ENCODE data around the gene SUSD1.

The SUSD1 gene

GRCh38 chr9:112025850-112026249 is 149.2 kb downstream of the SUSD1 start:
- no peaks in the 10 kb centered on the region for H3K36me3 ChIP-seq (ENCODE audit: control insufficient read depth, insufficient read depth, low read length)
- H3K4me1 ChIP-seq (ENCODE audit: control insufficient read depth, insufficient read depth, low read length) = peaks cover 25% of the 10 kb centered on the region
- H3K9me3 ChIP-seq (ENCODE audit: control insufficient read depth, low read length) = no peaks in the 10 kb centered on the region
- no peak overlapping the region for H3K9ac ChIP-seq (ENCODE audit: low read length)
- H3K4me3 ChIP-seq (ENCODE audit: low read length) = no peak overlapping the region
- no peaks in the 10 kb centered on the region for H3K27me3 ChIP-seq (ENCODE audit: control insufficient read depth, insufficient read depth, low read length)

DNA sequence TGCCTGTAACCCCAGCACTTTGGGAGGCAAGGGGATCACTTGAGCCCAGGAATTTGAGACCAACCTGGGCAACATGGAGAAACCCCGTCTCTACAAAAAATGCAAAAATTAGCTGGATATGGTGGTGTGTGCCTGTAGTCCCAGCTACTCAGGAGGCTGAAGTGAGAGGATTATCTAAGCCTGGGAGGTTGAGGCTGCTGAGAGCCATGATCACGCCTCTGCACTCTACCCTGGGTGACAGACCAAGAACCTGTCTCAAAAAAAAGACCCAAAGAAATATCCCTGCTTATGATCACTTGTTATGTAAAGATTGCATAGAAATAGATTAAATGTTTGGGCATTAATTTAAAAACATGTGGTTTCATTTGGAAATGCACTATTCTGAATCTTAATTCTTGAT is 153.4 kb downstream of the SUSD1 start:
- H3K9ac ChIP-seq (ENCODE audit: low read length) = no peak overlapping the region
- no peaks in the 10 kb centered on the region for H3K9me3 ChIP-seq (ENCODE audit: control insufficient read depth, low read length)

DNA sequence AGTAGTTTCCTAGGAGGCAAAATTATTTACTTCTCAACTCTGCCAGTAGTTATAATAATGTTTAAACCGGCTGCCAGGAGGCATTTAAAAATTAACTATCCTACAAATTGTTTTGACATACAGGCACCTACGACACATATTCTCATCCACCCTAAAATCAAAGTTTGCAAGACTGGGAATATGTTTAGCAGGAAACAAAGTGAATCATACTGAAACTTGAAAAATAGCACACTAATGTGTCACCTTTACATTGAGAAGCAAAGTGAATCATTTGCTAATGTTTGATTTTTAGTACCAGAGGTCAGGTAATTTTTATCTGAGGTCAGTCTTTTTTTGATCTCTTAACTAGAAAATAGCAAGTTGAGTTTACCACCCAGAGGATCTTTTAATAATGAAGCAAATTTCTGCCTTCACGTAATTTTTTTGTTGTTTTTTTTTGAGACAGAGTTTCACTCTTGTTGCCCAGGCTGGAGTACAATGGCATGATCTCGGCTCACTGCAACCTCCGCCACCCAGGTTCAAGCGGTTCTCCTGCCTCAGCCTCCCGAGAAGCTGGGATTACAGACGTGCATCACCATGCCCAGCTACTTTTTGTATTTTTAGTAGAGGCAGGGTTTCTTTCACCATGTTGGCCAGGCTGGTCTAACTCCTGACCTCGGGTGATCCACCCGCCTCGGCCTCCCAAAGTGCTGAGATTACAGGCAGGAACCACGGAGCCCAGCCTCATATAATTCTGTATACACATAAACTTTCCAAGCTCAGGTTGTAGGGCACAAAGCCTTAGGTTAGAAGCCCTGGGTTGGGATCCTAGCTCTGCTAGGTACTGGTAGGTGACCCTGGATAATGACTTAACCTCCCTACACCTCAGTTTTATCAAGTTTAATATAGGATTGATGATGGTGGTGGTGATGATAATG is 154.2 kb downstream of the SUSD1 start:
- no peak overlapping the region for H3K9ac ChIP-seq (ENCODE audit: low read length)
- H3K4me3 ChIP-seq (ENCODE audit: low read length) = no peak overlapping the region

More for the DNA sequence above, 153.4 kb downstream of the SUSD1 start:
- Histone ChIP-seq H3K4me1 (ENCODE audit: control insufficient read depth, insufficient read depth, low read length) (peaks cover 15% of the 10 kb centered on the region), H3K4me3 (ENCODE audit: low read length) (no peak overlapping the region), H3K27me3 (ENCODE audit: control insufficient read depth, insufficient read depth, low read length) (no peaks in the 10 kb centered on the region), H3K36me3 (ENCODE audit: control insufficient read depth, insufficient read depth, low read length) (no peaks in the 10 kb centered on the region)

GRCh38 chr9:112017878-112018277 is 157.2 kb downstream of the SUSD1 start:
- H3K9me3 ChIP-seq (ENCODE audit: control insufficient read depth, low read length) = no peaks in the 10 kb centered on the region

More for the DNA sequence above, 154.2 kb downstream of the SUSD1 start:
- Histone ChIP-seq H3K4me1 (ENCODE audit: control insufficient read depth, insufficient read depth, low read length) (peaks cover 15% of the 10 kb centered on the region), H3K36me3 (ENCODE audit: control insufficient read depth, insufficient read depth, low read length) (no peaks in the 10 kb centered on the region), H3K27me3 (ENCODE audit: control insufficient read depth, insufficient read depth, low read length) (no peaks in the 10 kb centered on the region), H3K9me3 (ENCODE audit: control insufficient read depth, low read length) (no peaks in the 10 kb centered on the region)

DNA sequence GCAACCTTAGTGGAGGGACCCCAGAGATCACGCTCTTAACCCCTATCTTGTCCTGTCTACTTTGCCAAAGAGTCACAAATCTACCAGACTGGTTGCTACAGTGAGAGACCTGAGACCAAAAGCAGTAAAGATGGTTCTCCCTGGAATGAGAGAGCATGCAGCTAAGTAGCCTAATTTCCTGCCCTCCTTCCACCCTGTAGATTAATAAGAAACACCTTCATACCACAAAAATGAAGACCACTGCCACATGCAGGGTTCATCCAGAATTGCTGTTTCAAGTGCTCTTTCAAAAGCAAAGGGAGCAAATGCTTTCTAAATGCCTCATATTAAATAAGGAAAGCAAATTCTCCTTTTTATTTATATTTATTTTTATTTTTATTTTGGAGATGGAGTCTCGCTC is 159.4 kb downstream of the SUSD1 start:
- Histone ChIP-seq H3K36me3 (ENCODE audit: control insufficient read depth, insufficient read depth, low read length) (no peaks in the 10 kb centered on the region), H3K9ac (ENCODE audit: low read length) (no peak overlapping the region), H3K27me3 (ENCODE audit: control insufficient read depth, insufficient read depth, low read length) (no peaks in the 10 kb centered on the region), H3K4me1 (ENCODE audit: control insufficient read depth, insufficient read depth, low read length) (peaks cover 25% of the 10 kb centered on the region), H3K4me3 (ENCODE audit: low read length) (no peak overlapping the region), H3K9me3 (ENCODE audit: control insufficient read depth, low read length) (no peaks in the 10 kb centered on the region)

More at GRCh38 chr9:112017878-112018277, 157.2 kb downstream of the SUSD1 start:
- H3K27me3 ChIP-seq (ENCODE audit: control insufficient read depth, insufficient read depth, low read length) = no peaks in the 10 kb centered on the region
- H3K4me3 ChIP-seq (ENCODE audit: low read length) = no peak overlapping the region
- no peak overlapping the region for H3K9ac ChIP-seq (ENCODE audit: low read length)
- H3K4me1 ChIP-seq (ENCODE audit: control insufficient read depth, insufficient read depth, low read length) = peaks cover 19% of the 10 kb centered on the region
- no peaks in the 10 kb centered on the region for H3K36me3 ChIP-seq (ENCODE audit: control insufficient read depth, insufficient read depth, low read length)

- Histone ChIP-seq H3K4me3 (ENCODE audit: low read length) (no peak overlapping the region), H3K9ac (ENCODE audit: low read length) (no peak overlapping the region), H3K27me3 (ENCODE audit: control insufficient read depth, insufficient read depth, low read length) (no peaks in the 10 kb centered on the region), H3K36me3 (ENCODE audit: control insufficient read depth, insufficient read depth, low read length) (no peaks in the 10 kb centered on the region), H3K9me3 (ENCODE audit: control insufficient read depth, low read length) (no peaks in the 10 kb centered on the region), H3K4me1 (ENCODE audit: control insufficient read depth, insufficient read depth, low read length) (peaks cover 30% of the 10 kb centered on the region)
Observed at GRCh38 chr9:112015149-112015548, 159.9 kb downstream of the SUSD1 start.

GRCh38 chr9:112013266-112013665 is 161.8 kb downstream of the SUSD1 start:
- Histone ChIP-seq H3K4me1 (ENCODE audit: control insufficient read depth, insufficient read depth, low read length) (peaks cover 30% of the 10 kb centered on the region), H3K9ac (ENCODE audit: low read length) (no peak overlapping the region), H3K9me3 (ENCODE audit: control insufficient read depth, low read length) (no peaks in the 10 kb centered on the region), H3K36me3 (ENCODE audit: control insufficient read depth, insufficient read depth, low read length) (no peaks in the 10 kb centered on the region), H3K27me3 (ENCODE audit: control insufficient read depth, insufficient read depth, low read length) (no peaks in the 10 kb centered on the region), H3K4me3 (ENCODE audit: low read length) (no peak overlapping the region)

- no peaks in the 10 kb centered on the region for H3K36me3 ChIP-seq (ENCODE audit: control insufficient read depth, insufficient read depth, low read length)
- peak overlapping the region; percentile 48 for H3K9ac ChIP-seq (ENCODE audit: low read length)
- no peaks in the 10 kb centered on the region for H3K9me3 ChIP-seq (ENCODE audit: control insufficient read depth, low read length)
- peaks cover 30% of the 10 kb centered on the region for H3K4me1 ChIP-seq (ENCODE audit: control insufficient read depth, insufficient read depth, low read length)
- no peaks in the 10 kb centered on the region for H3K27me3 ChIP-seq (ENCODE audit: control insufficient read depth, insufficient read depth, low read length)
- no peak overlapping the region for H3K4me3 ChIP-seq (ENCODE audit: low read length)
Observed at GRCh38 chr9:112012026-112012902, 162.8 kb downstream of the SUSD1 start.

- Histone ChIP-seq H3K36me3 (ENCODE audit: control insufficient read depth, insufficient read depth, low read length) (no peaks in the 10 kb centered on the region), H3K4me1 (ENCODE audit: control insufficient read depth, insufficient read depth, low read length) (peaks cover 30% of the 10 kb centered on the region), H3K9me3 (ENCODE audit: control insufficient read depth, low read length) (no peaks in the 10 kb centered on the region), H3K4me3 (ENCODE audit: low read length) (no peak overlapping the region), H3K9ac (ENCODE audit: low read length) (no peak overlapping the region), H3K27me3 (ENCODE audit: control insufficient read depth, insufficient read depth, low read length) (no peaks in the 10 kb centered on the region)
Observed at GRCh38 chr9:112011051-112011620, 164.0 kb downstream of the SUSD1 start.

DNA sequence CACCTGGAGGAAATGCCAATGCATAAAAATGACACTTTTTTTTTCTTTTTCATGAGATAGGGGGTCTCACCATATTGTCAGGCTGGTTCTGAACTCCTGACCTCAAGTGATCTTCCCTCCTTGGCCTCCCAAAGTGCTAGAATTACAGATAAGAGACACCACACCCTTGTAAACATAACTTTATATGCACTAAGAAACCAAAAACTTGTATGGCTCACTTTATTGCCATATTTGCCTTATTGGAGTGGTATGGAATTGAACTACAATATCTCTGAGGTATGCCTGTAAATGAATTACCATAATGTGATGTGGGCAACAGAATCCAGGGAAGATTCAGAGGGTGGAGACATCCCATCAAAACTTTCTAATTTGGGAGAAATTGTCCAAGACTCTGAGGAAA is 164.6 kb downstream of the SUSD1 start:
- Histone ChIP-seq H3K4me3 (ENCODE audit: low read length) (no peak overlapping the region), H3K4me1 (ENCODE audit: control insufficient read depth, insufficient read depth, low read length) (peaks cover 30% of the 10 kb centered on the region), H3K9ac (ENCODE audit: low read length) (no peak overlapping the region), H3K27me3 (ENCODE audit: control insufficient read depth, insufficient read depth, low read length) (no peaks in the 10 kb centered on the region), H3K9me3 (ENCODE audit: control insufficient read depth, low read length) (no peaks in the 10 kb centered on the region), H3K36me3 (ENCODE audit: control insufficient read depth, insufficient read depth, low read length) (no peaks in the 10 kb centered on the region)

DNA sequence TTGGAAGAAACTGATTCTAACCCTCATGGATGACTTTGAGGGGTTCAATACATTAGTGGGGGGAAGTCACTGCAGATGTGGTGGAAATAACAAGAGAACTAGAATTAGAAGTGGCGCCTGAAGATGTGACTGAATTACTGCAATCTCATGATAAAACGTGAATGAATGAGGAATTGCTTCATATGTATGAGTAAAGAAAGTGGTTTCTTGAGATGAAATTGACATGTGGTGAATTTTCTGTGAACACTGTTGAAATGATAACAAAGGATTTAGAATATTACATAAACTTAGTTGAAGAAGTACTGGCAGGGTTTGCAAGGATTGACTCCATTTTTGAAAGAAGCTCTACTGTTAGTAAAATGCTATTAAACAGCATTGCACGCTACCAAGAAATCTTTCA is 165.4 kb downstream of the SUSD1 start:
- H3K4me1 ChIP-seq (ENCODE audit: control insufficient read depth, insufficient read depth, low read length) = peaks cover 30% of the 10 kb centered on the region
- no peak overlapping the region for H3K4me3 ChIP-seq (ENCODE audit: low read length)
- no peaks in the 10 kb centered on the region for H3K9me3 ChIP-seq (ENCODE audit: control insufficient read depth, low read length)
- H3K9ac ChIP-seq (ENCODE audit: low read length) = no peak overlapping the region
- no peaks in the 10 kb centered on the region for H3K27me3 ChIP-seq (ENCODE audit: control insufficient read depth, insufficient read depth, low read length)
- no peaks in the 10 kb centered on the region for H3K36me3 ChIP-seq (ENCODE audit: control insufficient read depth, insufficient read depth, low read length)

Measured in mucosa of stomach (tissue), 1 donor.